Neural cell (in vitro differentiated cells): ENCODE results near the gene FTL. TPM values are rescaled to one million over a fixed set of nuclear protein-coding genes. Genes with fewer than 3 reads are reported as not detected.

Experiments used
- H2AFZ ChIP-seq: fragments of 200-600, 300-800 bp; sonication (generic), shearing (Covaris generic); 2 replicates; pipeline ENCODE4 v1.6.0; 2014; ENCODE audit warnings: low read depth, mild to moderate bottlenecking, antibody characterized with exemption, low read length, moderate library complexity
- H3F3A ChIP-seq: fragments of 200-600 bp; shearing (Covaris generic); 2 replicates; pipeline ENCODE4 v1.6.1; 2016; ENCODE audit warnings: mild to moderate bottlenecking, moderate library complexity, mixed read lengths, antibody characterized with exemption, low read length; ENCODE audit not compliant: insufficient read depth, poor library complexity, severe bottlenecking
- H3K27ac ChIP-seq: fragments of 200-600, 300-800 bp; sonication (generic), shearing (Covaris generic); 2 replicates; pipeline ENCODE4 v1.5.1; 2014; ENCODE audit warnings: mild to moderate bottlenecking, low read length, moderate library complexity
- H3K27me3 ChIP-seq: fragments of 300-800, 200-600 bp; sonication (generic), shearing (Covaris generic); 2 replicates; pipeline ENCODE4 v1.6.0; 2014; ENCODE audit warnings: mild to moderate bottlenecking, low read depth, low read length, moderate library complexity; ENCODE audit not compliant: insufficient read depth
- H3K36me3 ChIP-seq: fragments of 300-800, 200-600 bp; sonication (generic), shearing (Covaris generic); 2 replicates; pipeline ENCODE4 v1.5.1; 2014; ENCODE audit warnings: mild to moderate bottlenecking, antibody characterized with exemption, low read length, moderate library complexity; ENCODE audit not compliant: insufficient read depth
- H3K4me2 ChIP-seq: fragments of 300-800, 200-600 bp; sonication (generic), shearing (Covaris generic); 2 replicates; pipeline ENCODE4 v1.6.0; 2014; ENCODE audit warnings: mild to moderate bottlenecking, low read length
- H3K4me3 ChIP-seq: fragments of 300-800, 200-600 bp; sonication (generic), shearing (Covaris generic); 2 replicates; pipeline ENCODE4 v1.5.1; 2014; ENCODE audit warnings: mild to moderate bottlenecking, low read length, moderate library complexity
- H3K79me2 ChIP-seq: fragments of 200-600 bp; shearing (Covaris generic); replicated peaks from 2 replicates; pipeline ENCODE4 v1.6.0; 2014; ENCODE audit warnings: mild to moderate bottlenecking, low read length, moderate library complexity; ENCODE audit not compliant: insufficient read depth
- H3K9ac ChIP-seq: fragments of 300-800, 200-600 bp; sonication (generic), shearing (Covaris generic); 2 replicates; pipeline ENCODE4 v1.6.1; 2016; ENCODE audit warnings: mild to moderate bottlenecking, low read length, mixed read lengths
- H3K9me2 ChIP-seq: fragments of 200-600 bp; shearing (Covaris generic); 2 replicates; pipeline ENCODE4 v1.6.1; 2016; ENCODE audit warnings: mild to moderate bottlenecking, low read length, mixed read lengths; ENCODE audit not compliant: insufficient read depth
- H3K9me3 ChIP-seq: fragments of 200-600, 300-800 bp; sonication (generic), shearing (Covaris generic); 2 replicates; pipeline ENCODE4 v1.6.1; 2016; ENCODE audit warnings: mild to moderate bottlenecking, mixed run types, low read length, moderate library complexity, mixed read lengths
- H4K20me1 ChIP-seq: fragments of 200-600 bp; shearing (Covaris generic); 2 replicates; pipeline ENCODE4 v1.6.1; 2016; ENCODE audit warnings: mild to moderate bottlenecking, mixed run types; ENCODE audit not compliant: insufficient read depth
- EP300 ChIP-seq: fragments of 450-650 bp; conservative IDR thresholded peaks from 2 replicates; pipeline ENCODE4 v1.6.1; 2014; ENCODE audit warnings: antibody characterized with exemption, mild to moderate bottlenecking, moderate library complexity; ENCODE audit not compliant: poor library complexity, severe bottlenecking
- EZH2 ChIP-seq: fragments of 200-600, 300-800 bp; shearing (Covaris generic), sonication (generic); IDR thresholded peaks from 2 replicates; pipeline ENCODE4 v1.6.1; 2014; ENCODE audit warnings: antibody characterized with exemption, low read length, borderline replicate concordance, mild to moderate bottlenecking; ENCODE audit not compliant: insufficient read depth, poor library complexity, severe bottlenecking
- MXI1 ChIP-seq: fragments of 450-650 bp; conservative IDR thresholded peaks from 2 replicates; pipeline ENCODE4 v1.6.1; 2014; ENCODE audit warnings: antibody characterized with exemption, mild to moderate bottlenecking; ENCODE audit not compliant: poor library complexity, severe bottlenecking
- POLR2AphosphoS5 ChIP-seq: IDR thresholded peaks from 2 replicates; pipeline ENCODE4 v1.6.1; 2012
- RAD21 ChIP-seq: fragments of 450-650 bp; conservative IDR thresholded peaks from 2 replicates; pipeline ENCODE4 v1.6.1; 2014; ENCODE audit warnings: antibody characterized with exemption, mild to moderate bottlenecking, moderate library complexity
- SMC3 ChIP-seq: fragments of 450-650 bp; conservative IDR thresholded peaks from 2 replicates; pipeline ENCODE4 v1.6.1; 2014; ENCODE audit warnings: antibody characterized with exemption, mild to moderate bottlenecking, moderate library complexity; ENCODE audit not compliant: poor library complexity
- TAF1 ChIP-seq: IDR thresholded peaks from 2 replicates; pipeline ENCODE4 v1.6.1; 2012; ENCODE audit warnings: low read depth
- polyA plus RNA-seq: library from polyadenylated mRNA; depleted of rRNA; stranded (reverse); fragments of >200 nt; gene quantifications from 2 replicates; pipeline ENCODE4 v1.2.3, GENCODE V29; 2014
- TF ChIP-seq, protein P1 (sequence below): fragments of 450-650 bp; IDR thresholded peaks from 2 replicates; pipeline ENCODE4 v1.5.1; 2014; ENCODE audit warnings: antibody characterized with exemption, mild to moderate bottlenecking, moderate library complexity; ENCODE audit not compliant: poor library complexity, severe bottlenecking
- TF ChIP-seq, protein P2 (sequence below): IDR thresholded peaks from 2 replicates; pipeline ENCODE4 v1.6.1; 2012; ENCODE audit warnings: borderline replicate concordance

Gene FTL
- polyA plus RNA-seq, 1 donor from 2014 or later: 886 TPM

DNA sequence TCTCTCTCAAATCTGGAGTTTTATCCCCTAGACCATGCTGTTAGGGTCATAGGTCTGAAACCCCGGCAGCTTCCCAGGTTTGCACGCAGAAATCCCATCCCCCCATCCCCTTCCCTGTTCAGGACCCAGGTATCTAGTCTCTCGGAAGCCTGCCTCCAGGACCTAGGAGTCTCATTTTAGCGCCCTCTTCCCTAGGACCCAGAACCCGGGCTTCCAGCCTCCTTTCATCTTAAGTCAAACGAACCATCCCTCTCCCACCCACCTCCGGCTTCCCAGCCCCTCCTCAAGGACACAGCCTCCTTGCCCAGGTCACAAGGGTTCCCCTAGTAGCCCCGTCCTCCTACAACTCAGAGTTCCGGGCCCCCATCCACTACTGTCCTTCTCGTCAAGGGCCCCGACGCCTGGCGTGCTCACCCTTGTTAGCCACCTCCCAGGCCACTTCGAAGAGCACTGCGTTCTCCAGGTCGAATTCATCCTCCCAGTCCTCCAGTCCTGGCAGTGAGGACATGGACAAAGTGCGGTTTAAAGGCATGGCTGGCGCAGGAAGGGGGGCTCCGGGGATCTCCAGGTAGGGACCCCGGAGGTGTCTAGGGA, 27.6 kb downstream of the FTL start:
- no peaks in the 10 kb centered on the region for H3K27me3 ChIP-seq
- H2AFZ ChIP-seq: peak overlapping the region; percentile 46
- no peaks in the 10 kb centered on the region for H3K9me2 ChIP-seq
- peak overlapping the region; percentile 79 for H3K27ac ChIP-seq
- H3K9ac ChIP-seq: peak overlapping the region; percentile 87
- H3F3A ChIP-seq: peaks cover 4% of the 10 kb centered on the region
- H3K36me3 ChIP-seq: no peaks in the 10 kb centered on the region
- no peak for TF ChIP-seq POLR2AphosphoS5
- TF ChIP-seq MXI1: peak; percentile 36
- TF ChIP-seq RAD21: no peak
- H3K4me2 ChIP-seq: peak overlapping the region; percentile 59
- peaks cover 21% of the 10 kb centered on the region for H3K79me2 ChIP-seq
- H4K20me1 ChIP-seq: no peaks in the 10 kb centered on the region
- H3K4me3 ChIP-seq: peak overlapping the region; percentile 78
- H3K9me3 ChIP-seq: no peaks in the 10 kb centered on the region

DNA sequence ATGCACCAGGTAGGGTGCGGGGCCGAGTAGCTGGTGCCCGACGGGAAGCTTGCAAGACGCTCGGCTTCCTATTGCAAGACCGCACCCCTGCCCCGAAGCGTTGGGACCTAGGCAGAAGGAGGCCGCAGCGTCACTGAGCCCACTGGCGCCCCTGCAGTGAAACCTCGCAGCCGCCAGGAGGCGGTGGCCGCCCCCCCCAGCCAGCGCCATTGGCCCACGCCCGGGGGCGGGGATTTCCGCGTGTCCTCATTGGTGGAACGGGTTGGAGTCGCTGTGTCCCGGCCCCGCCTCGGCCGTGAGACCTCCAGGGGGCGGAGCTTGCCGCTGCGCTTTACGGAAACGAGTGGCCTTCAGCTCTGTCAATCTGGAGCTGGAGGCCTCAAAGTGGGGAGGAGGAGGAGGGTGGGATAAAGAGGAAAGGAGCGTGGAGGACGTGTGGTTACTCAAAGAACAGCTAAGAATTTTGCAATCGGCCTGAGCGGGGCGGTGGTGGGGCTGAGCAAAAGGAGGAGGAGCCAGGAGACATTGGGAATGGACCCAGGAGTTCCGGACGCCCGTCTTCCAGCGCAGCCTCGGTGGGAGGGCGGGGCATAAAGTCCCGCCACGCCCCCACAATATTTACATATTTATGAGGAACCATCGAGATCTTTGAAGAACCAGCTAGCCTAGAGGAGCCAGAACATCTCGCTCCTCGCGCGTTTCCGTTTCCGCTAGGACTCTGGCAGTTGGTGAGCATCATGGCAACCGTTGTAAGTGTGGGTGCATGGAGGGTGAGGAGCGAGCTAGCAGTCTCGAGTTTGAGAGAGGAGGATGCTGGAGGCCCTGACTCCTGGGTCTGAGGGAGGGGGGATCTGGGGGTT, 28.3 kb downstream of the FTL start, which contains the start of the genes GYS1 and RUVBL2:
Gene GYS1, minus strand, starts transcription at position 135 of the 860 bp plus-strand sequence. CDS start 197 bp downstream, outside the sequence.
Gene RUVBL2, plus strand, starts transcription at position 713 of the 860 bp plus-strand sequence. Its CDS starts 25 bp downstream, at position 738.
- no peaks in the 10 kb centered on the region for H3K9me3 ChIP-seq
- TF ChIP-seq RAD21: peak; percentile 49
- TF ChIP-seq SMC3: peak; percentile 64
- TF ChIP-seq EZH2: no peak
- TF ChIP-seq, protein P1, sequence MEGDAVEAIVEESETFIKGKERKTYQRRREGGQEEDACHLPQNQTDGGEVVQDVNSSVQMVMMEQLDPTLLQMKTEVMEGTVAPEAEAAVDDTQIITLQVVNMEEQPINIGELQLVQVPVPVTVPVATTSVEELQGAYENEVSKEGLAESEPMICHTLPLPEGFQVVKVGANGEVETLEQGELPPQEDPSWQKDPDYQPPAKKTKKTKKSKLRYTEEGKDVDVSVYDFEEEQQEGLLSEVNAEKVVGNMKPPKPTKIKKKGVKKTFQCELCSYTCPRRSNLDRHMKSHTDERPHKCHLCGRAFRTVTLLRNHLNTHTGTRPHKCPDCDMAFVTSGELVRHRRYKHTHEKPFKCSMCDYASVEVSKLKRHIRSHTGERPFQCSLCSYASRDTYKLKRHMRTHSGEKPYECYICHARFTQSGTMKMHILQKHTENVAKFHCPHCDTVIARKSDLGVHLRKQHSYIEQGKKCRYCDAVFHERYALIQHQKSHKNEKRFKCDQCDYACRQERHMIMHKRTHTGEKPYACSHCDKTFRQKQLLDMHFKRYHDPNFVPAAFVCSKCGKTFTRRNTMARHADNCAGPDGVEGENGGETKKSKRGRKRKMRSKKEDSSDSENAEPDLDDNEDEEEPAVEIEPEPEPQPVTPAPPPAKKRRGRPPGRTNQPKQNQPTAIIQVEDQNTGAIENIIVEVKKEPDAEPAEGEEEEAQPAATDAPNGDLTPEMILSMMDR: peak; percentile 100
- no peak for TF ChIP-seq EP300
- TF ChIP-seq TAF1: no peak
- peak; percentile 94 for TF ChIP-seq MXI1
- peak; percentile 92 for TF ChIP-seq POLR2AphosphoS5
- TF ChIP-seq, protein P2, sequence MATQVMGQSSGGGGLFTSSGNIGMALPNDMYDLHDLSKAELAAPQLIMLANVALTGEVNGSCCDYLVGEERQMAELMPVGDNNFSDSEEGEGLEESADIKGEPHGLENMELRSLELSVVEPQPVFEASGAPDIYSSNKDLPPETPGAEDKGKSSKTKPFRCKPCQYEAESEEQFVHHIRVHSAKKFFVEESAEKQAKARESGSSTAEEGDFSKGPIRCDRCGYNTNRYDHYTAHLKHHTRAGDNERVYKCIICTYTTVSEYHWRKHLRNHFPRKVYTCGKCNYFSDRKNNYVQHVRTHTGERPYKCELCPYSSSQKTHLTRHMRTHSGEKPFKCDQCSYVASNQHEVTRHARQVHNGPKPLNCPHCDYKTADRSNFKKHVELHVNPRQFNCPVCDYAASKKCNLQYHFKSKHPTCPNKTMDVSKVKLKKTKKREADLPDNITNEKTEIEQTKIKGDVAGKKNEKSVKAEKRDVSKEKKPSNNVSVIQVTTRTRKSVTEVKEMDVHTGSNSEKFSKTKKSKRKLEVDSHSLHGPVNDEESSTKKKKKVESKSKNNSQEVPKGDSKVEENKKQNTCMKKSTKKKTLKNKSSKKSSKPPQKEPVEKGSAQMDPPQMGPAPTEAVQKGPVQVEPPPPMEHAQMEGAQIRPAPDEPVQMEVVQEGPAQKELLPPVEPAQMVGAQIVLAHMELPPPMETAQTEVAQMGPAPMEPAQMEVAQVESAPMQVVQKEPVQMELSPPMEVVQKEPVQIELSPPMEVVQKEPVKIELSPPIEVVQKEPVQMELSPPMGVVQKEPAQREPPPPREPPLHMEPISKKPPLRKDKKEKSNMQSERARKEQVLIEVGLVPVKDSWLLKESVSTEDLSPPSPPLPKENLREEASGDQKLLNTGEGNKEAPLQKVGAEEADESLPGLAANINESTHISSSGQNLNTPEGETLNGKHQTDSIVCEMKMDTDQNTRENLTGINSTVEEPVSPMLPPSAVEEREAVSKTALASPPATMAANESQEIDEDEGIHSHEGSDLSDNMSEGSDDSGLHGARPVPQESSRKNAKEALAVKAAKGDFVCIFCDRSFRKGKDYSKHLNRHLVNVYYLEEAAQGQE: peak; percentile 65
- H3K36me3 ChIP-seq: no peaks in the 10 kb centered on the region
- H3F3A ChIP-seq: peaks cover 4% of the 10 kb centered on the region
- peak within 1 kb of the TSS; percentile 80 for H3K27ac ChIP-seq
- no peaks in the 10 kb centered on the region for H3K9me2 ChIP-seq
- H3K4me3 ChIP-seq: peak within 1 kb of the TSS; percentile 78
- H3K79me2 ChIP-seq: peaks cover 21% of the 10 kb centered on the region
- H3K27me3 ChIP-seq: no peaks in the 10 kb centered on the region
- peak within 1 kb of the TSS; percentile 46 for H2AFZ ChIP-seq
- H3K4me2 ChIP-seq: peak within 1 kb of the TSS; percentile 95
- no peaks in the 10 kb centered on the region for H4K20me1 ChIP-seq
- H3K9ac ChIP-seq: peak within 1 kb of the TSS; percentile 87
